Stimulated activated CD4-positive, alpha-beta T cell treated with anti-CD3 and anti-CD28 coated beads, Interleukin-1b, Interleukin-23, amount 100 ng/mL, for 1 hour (primary cell): ENCODE results near the gene ATAD3B.
"Not testable (repeated sequence)": the region's sequence is repeated elsewhere in the genome, so short reads cannot be mapped to it uniquely, and the experiment has no call there.

ENCODE experiments used
- DNase-seq, 2 donors: peaks; one replicate each; pipeline ENCODE4 v3.0.0-alpha.2; 2020; ENCODE audit warnings: low read depth in 2 of 2

ATAD3B gene

GRCh38 chr1:1450616-1451015 is 20.9 kb upstream of the ATAD3B start:
- not testable (repeated sequence) for DNase-seq

GRCh38 chr1:1451696-1452364 is 19.7 kb upstream of the ATAD3B start:
- no peak for DNase-seq

- not testable (repeated sequence) for DNase-seq
These were observed 19.2 kb upstream of the ATAD3B start for GRCh38 chr1:1452365-1452739.

- no peak for DNase-seq
These were observed 18.7 kb upstream of the ATAD3B start for GRCh38 chr1:1452882-1453281.

GRCh38 chr1:1454286-1455056 is 17.1 kb upstream of the ATAD3B start:
- not testable (repeated sequence) for DNase-seq

- DNase-seq, result no peak
These were observed 16.1 kb upstream of the ATAD3B start for GRCh38 chr1:1455366-1455884.

GRCh38 chr1:1455934-1456333 is 15.6 kb upstream of the ATAD3B start:
- not testable (repeated sequence) for DNase-seq

- not testable (repeated sequence) for DNase-seq
These were observed 14.8 kb upstream of the ATAD3B start for GRCh38 chr1:1456683-1457255.

- DNase-seq, result not testable (repeated sequence)
These were observed 12.4 kb upstream of the ATAD3B start for GRCh38 chr1:1459156-1459555.

- DNase-seq, result not testable (repeated sequence)
These were observed 11.9 kb upstream of the ATAD3B start for GRCh38 chr1:1459711-1460110.

GRCh38 chr1:1460540-1461130 is 10.9 kb upstream of the ATAD3B start:
- no peak for DNase-seq

- no peak for DNase-seq
These were observed 9.7 kb upstream of the ATAD3B start for GRCh38 chr1:1461721-1462317.

GRCh38 chr1:1462318-1462966 is 9.1 kb upstream of the ATAD3B start:
- no peak for DNase-seq

- no peak for DNase-seq
These were observed 8.3 kb upstream of the ATAD3B start for GRCh38 chr1:1463312-1463711.

GRCh38 chr1:1468196-1468985 is 3.2 kb upstream of the ATAD3B start:
- DNase-seq, result not testable (repeated sequence)

- no peak for DNase-seq
These were observed 758 bp upstream of the ATAD3B start for GRCh38 chr1:1470626-1471388.

- not testable (repeated sequence) for DNase-seq
These were observed 700 bp downstream of the ATAD3B start for GRCh38 chr1:1472053-1472876.

GRCh38 chr1:1476011-1476410 is 4.4 kb downstream of the ATAD3B start:
- not testable (repeated sequence) for DNase-seq

GRCh38 chr1:1477206-1477605 is 5.6 kb downstream of the ATAD3B start:
- DNase-seq, result no peak
